ENCODE measurements around the gene CBR1.

The CBR1 gene

GRCh38 chr21:36117286-36117741 is 47.5 kb downstream of the CBR1 start:
- Histone ChIP-seq H3K4me1 (ENCODE audit: control insufficient read depth, insufficient read depth, low read length, unreplicated experiment) (peaks cover 7% of the 10 kb centered on the region), H3K4me3 (ENCODE audit: low read depth, low read length) (no peak overlapping the region), H2AFZ (ENCODE audit: low read length, unreplicated experiment) (no peak overlapping the region), H3K27me3 (ENCODE audit: insufficient read depth, low read length) (no peaks in the 10 kb centered on the region), H3K27ac (ENCODE audit: low read depth, low read length) (no peak overlapping the region), H3K36me3 (ENCODE audit: insufficient read depth, low read length) (no peaks in the 10 kb centered on the region), H3K79me2 (ENCODE audit: control insufficient read depth, insufficient read depth, low read length, unreplicated experiment) (no peaks in the 10 kb centered on the region)

DNA sequence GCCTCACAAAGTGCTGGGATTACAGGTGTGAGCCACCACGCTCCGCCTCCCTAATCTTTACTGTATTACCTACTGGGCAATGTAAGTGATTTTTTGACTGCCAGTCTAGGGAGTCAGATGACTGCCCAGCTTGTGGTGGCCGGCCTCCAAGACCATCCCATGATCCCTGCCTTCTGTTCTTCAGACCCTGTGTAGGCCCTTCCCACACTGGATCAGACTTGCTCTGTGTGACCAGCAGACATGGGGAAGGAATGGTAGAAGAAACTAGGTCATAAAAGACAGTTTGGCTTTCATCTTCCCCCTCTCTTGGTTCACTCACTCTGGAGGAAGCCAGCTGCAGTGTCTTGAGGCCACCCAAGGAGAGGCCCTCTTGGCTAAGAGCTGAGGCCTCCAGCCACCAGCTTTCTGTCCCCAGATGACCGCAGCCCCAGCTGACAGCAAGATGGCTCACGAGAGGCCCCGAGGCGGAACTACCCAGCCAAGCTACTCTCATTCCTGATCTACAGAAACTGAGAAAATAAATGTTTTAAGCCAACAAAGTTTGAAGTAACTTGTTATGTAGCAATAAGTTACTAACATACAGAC is 50.6 kb downstream of the CBR1 start:
- Histone ChIP-seq H2AFZ (ENCODE audit: low read length, unreplicated experiment) (no peak overlapping the region), H3K4me3 (ENCODE audit: low read depth, low read length) (no peak overlapping the region)

More for the DNA sequence above, 50.6 kb downstream of the CBR1 start:
- no peaks in the 10 kb centered on the region for H3K27me3 ChIP-seq (ENCODE audit: insufficient read depth, low read length)
- H3K79me2 ChIP-seq (ENCODE audit: control insufficient read depth, insufficient read depth, low read length, unreplicated experiment), result no peaks in the 10 kb centered on the region
- H3K27ac ChIP-seq (ENCODE audit: low read depth, low read length), result no peak overlapping the region
- no peaks in the 10 kb centered on the region for H3K4me1 ChIP-seq (ENCODE audit: control insufficient read depth, insufficient read depth, low read length, unreplicated experiment)
- no peaks in the 10 kb centered on the region for H3K36me3 ChIP-seq (ENCODE audit: insufficient read depth, low read length)

Data from ACC112 (cell line).